ENCODE data around the gene HID1.

GRCh38 chr17:74963656-74964055, 8.9 kb downstream of the HID1 start:
- TF ChIP-seq CTCF (IDR thresholded peaks at IDR 0.05 in 4 of 5, conservative IDR thresholded peaks at IDR 0.05 in 1 of 5) (no peak), POLR2A (IDR thresholded peaks at IDR 0.05) (no peak)
